ENCODE results near the gene FAHD1.

DNA sequence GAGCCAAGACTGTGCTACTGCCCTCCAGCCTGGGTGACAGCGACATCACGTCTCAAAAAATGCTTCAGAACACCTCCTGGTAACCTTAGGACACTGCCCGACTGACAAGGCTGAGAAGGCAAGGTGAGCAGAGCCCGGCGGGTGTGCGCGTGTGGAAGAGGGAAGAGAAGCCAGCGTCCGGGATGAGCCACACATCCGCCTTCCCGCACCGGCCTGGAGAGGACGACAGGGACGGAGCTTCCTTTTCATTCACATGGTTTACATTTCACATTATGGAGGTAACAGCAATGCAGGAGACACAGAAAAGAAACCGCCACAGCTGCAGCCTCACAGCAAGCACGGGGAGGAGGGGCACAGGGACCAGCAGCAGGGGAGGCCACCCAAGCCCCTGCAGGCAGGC lies 16.9 kb upstream of the FAHD1 start:
- TF ChIP-seq, protein P1, sequence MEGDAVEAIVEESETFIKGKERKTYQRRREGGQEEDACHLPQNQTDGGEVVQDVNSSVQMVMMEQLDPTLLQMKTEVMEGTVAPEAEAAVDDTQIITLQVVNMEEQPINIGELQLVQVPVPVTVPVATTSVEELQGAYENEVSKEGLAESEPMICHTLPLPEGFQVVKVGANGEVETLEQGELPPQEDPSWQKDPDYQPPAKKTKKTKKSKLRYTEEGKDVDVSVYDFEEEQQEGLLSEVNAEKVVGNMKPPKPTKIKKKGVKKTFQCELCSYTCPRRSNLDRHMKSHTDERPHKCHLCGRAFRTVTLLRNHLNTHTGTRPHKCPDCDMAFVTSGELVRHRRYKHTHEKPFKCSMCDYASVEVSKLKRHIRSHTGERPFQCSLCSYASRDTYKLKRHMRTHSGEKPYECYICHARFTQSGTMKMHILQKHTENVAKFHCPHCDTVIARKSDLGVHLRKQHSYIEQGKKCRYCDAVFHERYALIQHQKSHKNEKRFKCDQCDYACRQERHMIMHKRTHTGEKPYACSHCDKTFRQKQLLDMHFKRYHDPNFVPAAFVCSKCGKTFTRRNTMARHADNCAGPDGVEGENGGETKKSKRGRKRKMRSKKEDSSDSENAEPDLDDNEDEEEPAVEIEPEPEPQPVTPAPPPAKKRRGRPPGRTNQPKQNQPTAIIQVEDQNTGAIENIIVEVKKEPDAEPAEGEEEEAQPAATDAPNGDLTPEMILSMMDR (IDR thresholded peaks at IDR 0.05), result no peak
- no peak for TF ChIP-seq POLR2A (IDR thresholded peaks at IDR 0.05)
